Limb (tissue), 2 donors: ENCODE data around the gene DDX50.
A peak's percentile ranks its signal among the peaks of the same experiment; 100 is the strongest.
"Not testable (repeated sequence)": the region's sequence is repeated elsewhere in the genome, so short reads cannot be mapped to it uniquely, and the experiment has no call there.

Experiments
- DNase-seq, 2 donors: peaks; one replicate each; pipeline ENCODE4 v3.0.0-alpha.2; 2016; ENCODE audit errors: extremely low spot score in 2 of 2

DDX50 gene

GRCh38 chr10:68902382-68902781 lies 1.3 kb downstream of the DDX50 start:
- DNase-seq = no peak

DNA sequence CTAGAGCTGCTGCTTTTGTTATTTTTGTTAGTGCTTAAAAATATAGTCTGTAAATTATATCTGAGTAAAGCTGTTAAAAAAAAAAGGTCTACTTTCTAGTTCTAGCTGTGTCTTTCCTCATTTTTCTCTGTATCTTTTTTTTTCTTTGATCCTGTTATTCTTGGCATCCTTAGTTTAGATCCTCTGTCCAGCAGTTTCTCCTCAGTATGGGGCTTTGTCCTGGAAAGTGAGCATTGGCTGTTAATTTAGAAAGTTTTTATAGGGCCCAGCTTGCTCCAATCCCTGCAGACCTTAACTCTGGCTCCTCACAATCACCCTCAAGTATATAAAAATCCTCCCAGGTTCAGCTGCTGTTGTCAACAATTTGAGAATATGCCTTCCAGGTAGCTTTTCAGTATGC lies 23.5 kb downstream of the DDX50 start:
- DNase-seq = no peak

GRCh38 chr10:68925489-68925888 lies 24.4 kb downstream of the DDX50 start:
- no peak for DNase-seq

DNA sequence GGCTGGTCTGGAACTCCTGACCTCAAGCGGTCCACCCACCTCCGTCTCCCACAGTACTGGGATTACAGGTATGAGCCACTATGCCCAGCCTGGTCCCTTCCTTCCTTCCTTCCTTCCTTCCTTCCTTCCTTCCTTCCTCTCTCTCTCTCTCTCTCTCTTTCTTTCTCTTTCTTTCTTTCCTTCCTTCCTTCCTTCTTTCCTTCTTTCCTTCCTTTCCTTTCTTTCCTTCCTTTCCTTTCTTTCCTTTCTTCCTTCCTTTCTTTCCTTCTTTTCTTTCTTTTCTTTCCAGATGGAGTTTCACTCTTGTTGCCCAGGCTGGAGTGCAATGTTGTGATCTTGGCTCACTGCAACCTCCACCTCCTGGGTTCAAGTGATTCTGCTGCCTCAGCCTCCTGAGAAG lies 28.0 kb downstream of the DDX50 start:
- DNase-seq = not testable (repeated sequence)

GRCh38 chr10:68929888-68930287 lies 28.8 kb downstream of the DDX50 start:
- not testable (repeated sequence) for DNase-seq

DNA sequence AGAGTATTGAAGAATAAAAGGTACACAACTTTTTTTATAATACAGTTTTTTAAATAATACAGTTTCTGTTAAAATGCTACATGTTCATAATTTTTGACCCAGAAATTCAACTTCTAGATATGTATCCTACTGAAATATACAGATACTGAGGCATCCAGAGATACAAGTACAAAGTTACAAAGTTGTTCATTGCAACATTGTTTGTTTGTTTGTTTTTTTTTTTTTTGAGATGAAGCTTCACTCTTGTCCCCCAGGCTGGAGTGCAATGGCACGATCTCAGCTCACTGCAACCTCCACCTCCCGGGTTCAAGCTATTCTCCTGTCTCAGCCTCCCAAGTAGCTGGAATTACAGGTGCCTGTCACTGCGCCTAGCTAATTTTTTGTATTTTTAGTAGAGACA lies 31.7 kb downstream of the DDX50 start:
- not testable (repeated sequence) for DNase-seq

DNA sequence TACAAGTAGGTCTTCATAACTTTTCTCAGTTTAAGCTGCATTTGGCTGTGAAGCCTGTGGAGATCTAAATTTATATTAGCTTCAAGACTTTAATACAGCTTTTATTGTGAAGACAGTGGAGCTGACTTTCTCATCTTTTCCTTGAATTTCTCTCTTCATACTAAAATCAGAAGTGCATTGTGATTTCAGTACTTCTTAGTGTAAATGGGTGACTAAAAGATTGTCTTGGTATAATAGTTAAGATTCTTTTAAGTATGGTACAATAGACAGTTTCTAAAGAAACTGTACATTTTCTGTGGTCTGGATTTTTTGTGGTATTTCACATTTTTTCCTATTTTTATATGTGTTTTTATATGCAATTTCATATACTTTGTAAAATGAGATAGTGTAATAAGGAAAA lies 33.9 kb downstream of the DDX50 start:
- no peak for DNase-seq

DNA sequence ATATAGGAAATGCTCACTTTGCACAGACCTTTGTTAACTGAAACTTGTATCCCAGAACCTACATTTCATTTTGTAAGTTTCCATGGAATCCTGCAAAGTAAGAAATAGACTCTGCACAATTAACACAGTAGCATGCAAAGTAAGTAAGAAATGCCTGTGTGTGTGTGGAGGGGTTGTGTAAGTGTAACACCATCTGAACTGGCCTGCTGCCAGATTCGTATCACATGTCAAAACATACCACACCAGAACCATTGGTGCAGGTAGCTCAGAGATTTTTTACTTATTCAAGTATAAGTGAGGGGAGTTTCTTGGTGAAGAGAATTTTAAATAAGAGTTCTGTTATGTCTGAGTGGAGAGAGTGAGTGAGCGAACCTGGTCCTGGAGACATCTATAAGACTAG lies 37.0 kb downstream of the DDX50 start:
- DNase-seq = no peak

- DNase-seq = no peak
Observed at GRCh38 chr10:68938884-68939283, 37.8 kb downstream of the DDX50 start.

- DNase-seq = not testable (repeated sequence)
Observed at GRCh38 chr10:68940917-68941316, 39.8 kb downstream of the DDX50 start.

- DNase-seq = no peak
Observed at GRCh38 chr10:68950598-68950997, 49.5 kb downstream of the DDX50 start.

GRCh38 chr10:68954904-68955303 lies 53.8 kb downstream of the DDX50 start:
- DNase-seq = no peak

DNA sequence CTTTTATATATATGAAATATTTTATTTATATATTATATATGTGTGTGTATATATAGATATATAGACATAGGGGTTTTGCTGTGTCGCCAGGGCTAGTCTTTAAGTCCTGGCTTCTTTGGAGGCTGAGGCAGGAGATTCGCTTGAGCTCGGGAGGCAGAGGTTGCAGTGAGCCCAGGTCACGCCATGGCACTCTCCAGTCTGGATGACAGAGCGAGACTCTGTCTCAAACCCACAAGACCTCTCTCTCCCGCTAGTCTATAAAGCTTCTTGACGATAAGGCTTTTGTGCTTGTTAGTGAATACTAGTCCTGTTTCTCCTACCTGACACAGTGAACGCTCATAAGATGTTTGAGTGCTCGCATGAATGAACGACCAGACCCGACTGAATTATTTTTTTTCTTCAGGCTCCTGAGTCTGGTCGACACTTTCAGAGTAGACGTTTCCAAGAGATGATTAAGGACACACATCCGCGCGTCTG lies 54.3 kb downstream of the DDX50 start:
- DNase-seq = no peak

- DNase-seq = peak; percentile 91 to 94
Observed at GRCh38 chr10:68955832-68956532, 54.9 kb downstream of the DDX50 start, which contains the start of gene DDX21. Gene DDX21, plus strand, starts transcription at chr10:68956170. Its CDS starts 56 bp downstream, at chr10:68956226.

- DNase-seq = no peak
Observed at GRCh38 chr10:68957284-68957615, 56.1 kb downstream of the DDX50 start.

DNA sequence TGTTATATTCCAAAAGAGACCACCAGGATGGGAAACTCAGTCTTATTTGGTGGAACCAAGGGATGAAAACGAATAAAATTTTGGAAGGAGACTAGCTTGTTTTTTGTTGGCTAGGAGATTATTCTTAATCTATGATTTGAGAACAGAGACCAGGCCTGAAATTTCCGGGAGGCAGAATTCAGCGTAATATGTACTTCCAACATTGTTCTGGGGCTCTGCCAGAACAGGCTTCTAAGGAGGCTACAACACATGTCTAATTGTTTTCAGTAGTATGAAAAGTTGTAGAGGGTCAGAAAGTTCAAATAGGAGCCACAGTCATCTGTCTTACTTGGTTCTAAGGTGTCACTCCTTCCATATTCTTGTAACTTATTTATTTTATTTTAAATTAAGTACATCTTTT lies 56.5 kb downstream of the DDX50 start:
- no peak for DNase-seq

DNA sequence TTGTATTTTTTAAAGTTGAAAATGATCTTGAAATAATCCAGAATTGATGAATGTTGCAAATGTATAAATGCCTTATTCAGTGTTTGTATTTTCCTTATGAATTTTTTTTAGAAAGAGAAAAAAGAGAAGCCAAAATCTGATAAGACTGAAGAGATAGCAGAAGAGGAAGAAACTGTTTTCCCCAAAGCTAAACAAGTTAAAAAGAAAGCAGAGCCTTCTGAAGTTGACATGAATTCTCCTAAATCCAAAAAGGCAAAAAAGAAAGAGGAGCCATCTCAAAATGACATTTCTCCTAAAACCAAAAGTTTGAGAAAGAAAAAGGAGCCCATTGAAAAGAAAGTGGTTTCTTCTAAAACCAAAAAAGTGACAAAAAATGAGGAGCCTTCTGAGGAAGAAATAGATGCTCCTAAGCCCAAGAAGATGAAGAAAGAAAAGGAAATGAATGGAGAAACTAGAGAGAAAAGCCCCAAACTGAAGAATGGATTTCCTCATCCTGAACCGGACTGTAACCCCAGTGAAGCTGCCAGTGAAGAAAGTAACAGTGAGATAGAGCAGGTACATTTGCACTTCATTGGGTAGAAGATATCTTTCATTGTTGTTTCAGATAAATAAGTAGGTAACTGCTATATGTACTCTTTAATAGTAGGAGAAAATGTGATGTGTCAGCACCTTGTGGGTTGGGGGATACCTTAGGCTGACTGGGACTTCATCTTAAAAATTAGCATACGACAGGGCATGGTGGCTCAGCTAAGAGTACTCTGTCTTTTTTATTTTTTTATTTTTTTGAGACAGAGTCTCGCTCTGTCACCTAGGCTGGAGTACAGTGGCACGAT lies 58.8 kb downstream of the DDX50 start:
- no peak for DNase-seq

DNA sequence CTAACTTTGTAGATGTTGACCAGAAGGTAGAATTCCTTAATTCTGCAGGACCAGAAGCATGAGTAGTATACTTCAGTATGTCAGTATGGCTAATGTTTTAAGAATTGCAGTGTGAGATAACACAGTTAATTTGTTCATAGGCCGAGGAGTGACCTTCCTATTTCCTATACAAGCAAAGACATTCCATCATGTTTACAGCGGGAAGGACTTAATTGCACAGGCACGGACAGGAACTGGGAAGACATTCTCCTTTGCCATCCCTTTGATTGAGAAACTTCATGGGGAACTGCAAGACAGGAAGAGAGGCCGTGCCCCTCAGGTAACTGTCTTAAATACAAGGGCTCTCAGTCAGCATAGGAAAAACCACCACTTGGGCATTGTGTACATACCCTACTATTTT lies 62.0 kb downstream of the DDX50 start:
- no peak for DNase-seq

- DNase-seq = no peak
Observed at GRCh38 chr10:68973975-68974374, 72.9 kb downstream of the DDX50 start.

DNA sequence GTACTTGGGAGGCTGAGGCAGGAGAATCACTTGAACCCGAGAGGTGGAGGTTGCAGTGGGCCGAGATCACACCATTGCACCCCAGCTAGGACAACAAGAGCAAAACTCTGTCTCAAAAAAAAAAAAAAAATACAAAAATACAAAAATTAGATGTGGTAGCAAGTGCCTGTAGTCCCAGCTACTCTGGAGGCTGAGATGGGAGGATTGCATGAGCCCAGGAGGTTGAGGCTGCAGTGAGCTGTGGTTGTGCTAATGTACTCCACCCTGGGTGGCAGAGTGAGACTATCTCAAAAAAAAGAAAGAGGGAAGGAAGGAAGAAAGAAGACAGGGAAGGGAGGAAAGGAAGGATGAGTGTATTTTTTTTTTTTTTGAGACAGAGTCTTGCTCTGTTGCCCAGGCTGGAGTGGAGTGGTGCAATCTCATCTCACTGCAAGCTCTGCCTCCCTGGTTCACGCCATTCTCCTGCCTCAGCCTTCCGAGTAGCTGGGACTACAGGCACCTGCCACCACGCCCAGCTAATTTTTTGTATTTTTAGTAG lies 74.9 kb downstream of the DDX50 start:
- not testable (repeated sequence) for DNase-seq

DNA sequence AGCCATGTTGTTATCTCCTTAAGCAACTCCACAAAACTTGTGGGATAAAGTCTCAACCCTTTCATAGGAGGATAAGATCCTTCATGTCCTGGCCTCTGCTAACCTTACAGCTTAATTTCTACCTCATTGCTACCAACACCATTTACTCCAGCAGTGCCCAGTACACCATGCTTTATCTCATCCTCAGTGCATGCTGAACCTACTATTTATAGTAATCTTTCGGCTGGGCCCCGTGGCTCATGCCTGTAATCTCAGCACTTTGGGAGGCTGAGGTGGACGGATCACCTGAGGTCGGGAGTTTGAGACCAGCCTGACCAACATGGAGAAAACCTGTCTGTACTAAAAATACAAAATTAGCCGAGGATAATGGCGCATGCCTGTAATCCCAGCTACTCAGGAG lies 78.6 kb downstream of the DDX50 start:
- not testable (repeated sequence) for DNase-seq

DNA sequence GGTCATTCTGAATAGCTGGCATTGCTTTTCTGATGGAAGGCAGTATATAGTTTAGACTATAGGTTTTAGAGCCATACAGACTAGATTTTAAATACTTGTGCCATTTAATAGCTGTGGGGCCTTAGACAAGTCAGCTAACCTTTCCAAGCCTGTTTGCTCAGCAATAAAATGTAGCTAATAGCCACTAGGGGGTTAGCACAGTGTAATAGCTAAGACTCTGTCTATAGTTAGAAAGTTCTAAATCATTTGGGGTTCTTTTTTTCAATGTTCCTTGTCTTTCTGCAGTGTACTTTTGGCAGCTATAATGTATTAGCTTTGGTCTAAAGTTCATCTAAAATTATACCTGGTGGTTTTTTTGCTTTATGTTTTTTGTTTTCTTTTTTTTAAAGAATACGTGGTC lies 80.0 kb downstream of the DDX50 start:
- no peak for DNase-seq

- no peak for DNase-seq
Observed at GRCh38 chr10:68982389-68982788, 81.3 kb downstream of the DDX50 start.
